ACC112 (cell line): ENCODE data around the gene LLGL2.
A peak's percentile ranks its signal among the peaks of the same experiment; 100 is the strongest.
"Not testable (repeated sequence)": the region's sequence is repeated elsewhere in the genome, so short reads cannot be mapped to it uniquely, and the experiment has no call there.

Source experiments
- H2AFZ ChIP-seq: fragments of 200-600 bp; sonication (generic); one replicate; pipeline ENCODE4 v1.6.0; 2017; ENCODE audit warnings: antibody characterized with exemption, low read length; ENCODE audit not compliant: unreplicated experiment
- H3K27ac ChIP-seq: fragments of 200-600 bp; sonication (generic); 2 replicates; pipeline ENCODE4 v1.5.1; 2014; ENCODE audit warnings: low read depth, mild to moderate bottlenecking, antibody characterized with exemption, low read length, moderate library complexity
- H3K27me3 ChIP-seq: fragments of 200-600 bp; sonication (generic); 2 replicates; pipeline ENCODE4 v1.6.1; 2014; ENCODE audit warnings: mild to moderate bottlenecking, antibody characterized with exemption, low read length, moderate library complexity, mixed read lengths; ENCODE audit not compliant: insufficient read depth
- H3K36me3 ChIP-seq: fragments of 200-600 bp; sonication (generic); 2 replicates; pipeline ENCODE4 v1.6.1; 2016; ENCODE audit warnings: mild to moderate bottlenecking, antibody characterized with exemption, low read length, moderate library complexity, mixed read lengths; ENCODE audit not compliant: insufficient read depth
- H3K4me1 ChIP-seq: fragments of 200-600 bp; sonication (generic); one replicate; pipeline ENCODE4 v1.6.1; 2016; ENCODE audit warnings: low read length, mixed read lengths; ENCODE audit not compliant: insufficient read depth, unreplicated experiment, control insufficient read depth
- H3K4me3 ChIP-seq: fragments of 200-600 bp; sonication (generic); 2 replicates; pipeline ENCODE4 v1.5.1; 2014; ENCODE audit warnings: mild to moderate bottlenecking, low read depth, low read length
- H3K79me2 ChIP-seq: fragments of 200-600 bp; sonication (generic); one replicate; pipeline ENCODE4 v1.6.0; 2016; ENCODE audit warnings: low read length; ENCODE audit not compliant: control insufficient read depth, unreplicated experiment, insufficient read depth

The LLGL2 gene

GRCh38 chr17:75589919-75590303, 64.4 kb downstream of the LLGL2 start:
- Histone ChIP-seq H3K79me2 (no peaks in the 10 kb centered on the region), H3K4me1 (no peaks in the 10 kb centered on the region), H3K27me3 (peaks cover 38% of the 10 kb centered on the region), H3K27ac (no peak overlapping the region), H3K4me3 (peak overlapping the region; percentile 69), H3K36me3 (no peaks in the 10 kb centered on the region), H2AFZ (no peak overlapping the region)

DNA sequence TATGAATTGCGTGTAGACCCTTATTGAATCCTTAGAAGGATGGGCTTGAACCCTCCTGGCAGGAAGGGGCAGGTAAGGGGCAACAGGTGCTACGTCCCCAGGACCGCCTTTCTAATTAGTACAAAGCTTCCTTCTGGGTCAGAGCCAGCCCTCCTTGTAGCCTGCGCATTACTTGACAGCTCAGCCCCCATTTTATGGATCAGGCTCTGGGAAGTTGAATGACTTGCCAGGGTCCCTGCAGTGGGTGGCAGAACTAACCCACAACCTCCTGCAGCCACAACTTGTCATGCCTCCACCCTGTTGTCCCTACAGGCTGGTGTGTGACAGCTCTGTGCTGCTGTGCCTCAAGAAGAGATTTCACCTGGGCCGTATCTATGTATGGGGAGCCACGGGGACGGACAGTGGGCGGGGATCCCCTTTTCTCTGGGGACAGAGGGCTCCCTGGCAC, 64.8 kb downstream of the LLGL2 start:
- Histone ChIP-seq H3K36me3 (no peaks in the 10 kb centered on the region), H3K27me3 (peaks cover 38% of the 10 kb centered on the region), H3K4me3 (no peak overlapping the region)

DNA sequence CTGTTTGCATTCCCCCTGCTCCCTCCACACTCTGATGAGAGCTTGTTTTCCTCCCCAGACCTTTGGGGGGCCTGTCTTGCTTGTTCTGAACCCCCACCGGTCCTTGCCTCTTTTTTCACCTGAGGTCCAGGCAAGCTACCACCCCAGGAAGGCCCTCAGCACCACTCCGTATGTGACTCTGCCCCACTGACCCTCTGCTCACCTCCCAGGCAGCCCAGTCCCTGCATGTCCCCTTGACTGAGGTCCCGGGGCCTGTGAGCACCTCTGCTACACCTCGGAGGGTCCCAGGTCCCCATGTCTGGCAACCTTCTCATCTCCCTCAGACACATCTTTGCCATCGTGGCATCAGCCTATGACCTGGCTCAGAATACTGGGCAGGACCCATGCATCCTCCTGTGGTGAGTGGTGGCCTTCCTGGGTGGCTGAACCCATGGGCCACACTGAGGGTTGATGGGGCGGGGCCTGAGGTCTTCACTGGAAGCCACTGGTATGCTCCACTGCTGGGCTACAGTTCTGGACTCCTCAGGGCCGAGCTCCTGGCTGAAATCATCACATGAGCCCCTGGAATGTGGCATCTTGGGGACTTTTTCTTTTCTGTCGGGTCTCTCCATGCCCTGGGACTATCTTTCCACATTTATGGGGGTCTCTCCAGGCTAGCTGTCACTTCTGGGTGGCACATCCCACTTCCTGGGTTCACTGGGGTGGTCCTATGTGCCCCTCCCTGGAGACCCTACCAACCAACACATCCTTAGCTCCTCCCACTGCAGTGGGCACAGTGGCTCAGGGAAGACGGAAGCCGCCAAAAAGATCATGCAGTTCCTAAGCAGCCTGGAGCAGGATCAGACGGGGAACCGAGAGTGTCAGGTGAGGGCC, 65.6 kb downstream of the LLGL2 start:
- Histone ChIP-seq H2AFZ (no peak overlapping the region), H3K27me3 (peaks cover 38% of the 10 kb centered on the region), H3K27ac (no peak overlapping the region), H3K4me3 (no peak overlapping the region), H3K36me3 (no peaks in the 10 kb centered on the region), H3K4me1 (no peaks in the 10 kb centered on the region), H3K79me2 (no peaks in the 10 kb centered on the region)

More for the DNA sequence above, 64.8 kb downstream of the LLGL2 start:
- Histone ChIP-seq H2AFZ (no peak overlapping the region), H3K4me1 (no peaks in the 10 kb centered on the region), H3K27ac (no peak overlapping the region), H3K79me2 (no peaks in the 10 kb centered on the region)

- peaks cover 31% of the 10 kb centered on the region for H3K27me3 ChIP-seq
- H3K4me1 ChIP-seq: no peaks in the 10 kb centered on the region
- H3K27ac ChIP-seq: no peak overlapping the region
These were observed 66.3 kb downstream of the LLGL2 start for GRCh38 chr17:75591722-75592302.

DNA sequence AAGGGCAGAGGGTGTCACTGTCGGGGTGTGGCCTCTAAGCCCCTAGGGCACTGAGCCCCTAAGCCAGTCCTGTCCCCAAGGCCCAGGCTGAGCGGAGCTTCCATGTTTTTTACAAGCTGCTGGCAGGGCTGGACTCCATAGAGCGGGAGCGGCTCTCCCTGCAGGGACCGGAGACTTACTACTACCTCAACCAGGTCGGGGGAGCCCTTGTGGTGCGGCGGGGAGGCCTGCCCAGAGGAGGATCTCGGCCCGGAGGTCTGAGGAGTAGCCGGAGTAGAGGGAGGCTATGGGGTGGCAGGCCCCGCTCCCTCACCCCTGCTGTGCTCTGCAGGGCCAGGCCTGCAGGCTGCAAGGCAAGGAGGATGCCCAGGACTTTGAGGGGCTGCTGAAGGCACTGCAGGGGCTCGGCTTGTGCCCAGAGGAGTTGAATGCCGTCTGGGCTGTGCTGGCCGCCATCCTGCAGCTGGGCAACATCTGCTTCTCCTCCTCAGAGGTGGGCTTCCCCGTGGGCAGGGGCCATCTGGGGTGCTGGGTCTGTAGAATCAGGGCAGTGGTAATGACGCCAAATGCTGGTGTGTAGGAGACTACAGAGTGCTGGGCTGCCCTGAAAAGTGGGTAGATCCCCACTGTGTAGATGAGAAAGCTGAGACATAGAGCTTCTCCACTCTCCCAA, 67.0 kb downstream of the LLGL2 start:
- no peak overlapping the region for H2AFZ ChIP-seq
- no peak overlapping the region for H3K27ac ChIP-seq
- H3K27me3 ChIP-seq: peaks cover 24% of the 10 kb centered on the region
- H3K36me3 ChIP-seq: no peaks in the 10 kb centered on the region
- no peaks in the 10 kb centered on the region for H3K4me1 ChIP-seq
- H3K4me3 ChIP-seq: no peak overlapping the region
- H3K79me2 ChIP-seq: no peaks in the 10 kb centered on the region

More at GRCh38 chr17:75591722-75592302, 66.3 kb downstream of the LLGL2 start:
- Histone ChIP-seq H2AFZ (no peak overlapping the region), H3K36me3 (no peaks in the 10 kb centered on the region), H3K79me2 (no peaks in the 10 kb centered on the region), H3K4me3 (no peak overlapping the region)

- peaks cover 15% of the 10 kb centered on the region; the same call in 1 of the 2 replicates for H3K27me3 ChIP-seq
- not testable (repeated sequence) for H3K79me2 ChIP-seq, H3K27ac ChIP-seq, H3K36me3 ChIP-seq, H3K4me3 ChIP-seq, H3K4me1 ChIP-seq, H2AFZ ChIP-seq
These were observed 67.9 kb downstream of the LLGL2 start for GRCh38 chr17:75593430-75593829.

DNA sequence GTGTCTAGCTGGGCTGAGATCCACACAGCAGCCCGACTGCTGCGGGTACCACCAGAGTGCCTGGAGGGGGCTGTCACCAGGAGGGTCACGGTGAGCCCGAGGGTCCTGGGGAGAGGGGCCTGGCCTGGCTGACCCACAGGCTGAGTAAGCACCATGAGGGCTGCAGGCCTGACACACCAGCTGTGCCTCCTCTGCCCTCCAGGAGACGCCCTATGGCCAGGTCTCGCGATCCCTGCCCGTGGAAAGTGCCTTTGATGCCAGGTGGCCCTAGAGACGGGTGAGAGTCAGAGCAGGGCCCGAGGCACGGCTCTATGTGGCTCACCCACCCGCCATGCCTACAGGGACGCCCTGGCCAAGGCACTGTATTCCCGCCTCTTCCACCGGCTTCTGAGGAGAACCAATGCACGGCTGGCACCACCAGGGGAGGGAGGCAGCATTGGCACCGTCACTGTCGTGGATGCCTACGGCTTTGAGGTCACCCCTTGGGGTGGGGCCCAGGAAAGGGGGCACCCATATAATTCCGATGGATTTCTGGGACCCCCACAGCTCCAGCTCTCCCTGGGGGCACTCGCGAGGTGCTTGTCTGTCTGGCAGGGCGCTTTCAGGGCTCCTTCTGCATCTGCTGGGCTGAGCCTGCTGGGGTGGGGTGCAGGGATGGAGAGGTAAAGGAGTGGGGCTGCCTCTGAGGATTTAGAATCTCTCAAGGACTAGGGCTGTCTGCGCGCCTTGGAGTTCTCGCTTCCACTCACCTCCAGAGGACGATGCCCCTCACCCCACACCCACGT, 69.2 kb downstream of the LLGL2 start:
- Histone ChIP-seq H3K79me2 (no peaks in the 10 kb centered on the region), H3K4me1 (no peaks in the 10 kb centered on the region), H2AFZ (no peak overlapping the region), H3K36me3 (no peaks in the 10 kb centered on the region), H3K27me3 (0 out of 2 replicates have a peak, but pooled peaks cover 11% of the 10 kb centered on the region), H3K4me3 (no peak overlapping the region), H3K27ac (no peak overlapping the region)

- Histone ChIP-seq H3K36me3 (no peaks in the 10 kb centered on the region), H3K27ac (no peak overlapping the region), H3K27me3 (0 out of 2 replicates have a peak, but pooled peaks cover 6% of the 10 kb centered on the region), H3K4me1 (no peaks in the 10 kb centered on the region), H3K79me2 (no peaks in the 10 kb centered on the region), H3K4me3 (no peak overlapping the region), H2AFZ (no peak overlapping the region)
These were observed 69.9 kb downstream of the LLGL2 start for GRCh38 chr17:75595284-75595919.

DNA sequence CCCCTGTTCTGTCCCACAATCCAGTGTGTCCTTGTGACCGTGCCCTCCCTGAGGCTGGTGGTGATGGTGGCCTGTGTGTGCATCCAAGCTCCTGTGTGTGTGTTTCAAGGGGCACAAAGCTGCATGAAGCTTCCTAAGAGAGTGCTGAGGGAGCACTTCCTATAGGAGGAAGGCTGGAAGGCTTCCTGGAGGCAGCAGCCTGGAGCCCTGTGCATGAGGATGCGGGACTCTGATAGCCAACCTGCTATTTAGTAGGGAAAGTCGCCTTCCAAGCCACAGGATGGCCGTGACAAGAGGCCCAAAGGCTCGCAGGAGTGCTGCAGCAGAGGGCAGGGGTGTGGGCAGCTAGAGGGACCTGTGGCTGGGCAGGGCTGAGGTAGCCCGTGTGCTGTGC, 70.4 kb downstream of the LLGL2 start:
- H3K4me3 ChIP-seq: no peak overlapping the region
- no peak overlapping the region for H3K27ac ChIP-seq
- 0 out of 2 replicates have a peak, but pooled peaks cover 6% of the 10 kb centered on the region for H3K27me3 ChIP-seq
- no peaks in the 10 kb centered on the region for H3K36me3 ChIP-seq
- H3K79me2 ChIP-seq: no peaks in the 10 kb centered on the region
- no peaks in the 10 kb centered on the region for H3K4me1 ChIP-seq
- H2AFZ ChIP-seq: no peak overlapping the region
